HG03378 (cell line): ENCODE data around the gene SH3BP2.

ENCODE experiments used
- ATAC-seq: cut with Tn5 transposase; IDR thresholded peaks from one replicate; pipeline ENCODE4 v1.9.1; 2021; ENCODE audit warnings: mild to moderate bottlenecking, moderate library complexity; ENCODE audit not compliant: unreplicated experiment

Gene SH3BP2, protein sequence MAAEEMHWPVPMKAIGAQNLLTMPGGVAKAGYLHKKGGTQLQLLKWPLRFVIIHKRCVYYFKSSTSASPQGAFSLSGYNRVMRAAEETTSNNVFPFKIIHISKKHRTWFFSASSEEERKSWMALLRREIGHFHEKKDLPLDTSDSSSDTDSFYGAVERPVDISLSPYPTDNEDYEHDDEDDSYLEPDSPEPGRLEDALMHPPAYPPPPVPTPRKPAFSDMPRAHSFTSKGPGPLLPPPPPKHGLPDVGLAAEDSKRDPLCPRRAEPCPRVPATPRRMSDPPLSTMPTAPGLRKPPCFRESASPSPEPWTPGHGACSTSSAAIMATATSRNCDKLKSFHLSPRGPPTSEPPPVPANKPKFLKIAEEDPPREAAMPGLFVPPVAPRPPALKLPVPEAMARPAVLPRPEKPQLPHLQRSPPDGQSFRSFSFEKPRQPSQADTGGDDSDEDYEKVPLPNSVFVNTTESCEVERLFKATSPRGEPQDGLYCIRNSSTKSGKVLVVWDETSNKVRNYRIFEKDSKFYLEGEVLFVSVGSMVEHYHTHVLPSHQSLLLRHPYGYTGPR

DNA sequence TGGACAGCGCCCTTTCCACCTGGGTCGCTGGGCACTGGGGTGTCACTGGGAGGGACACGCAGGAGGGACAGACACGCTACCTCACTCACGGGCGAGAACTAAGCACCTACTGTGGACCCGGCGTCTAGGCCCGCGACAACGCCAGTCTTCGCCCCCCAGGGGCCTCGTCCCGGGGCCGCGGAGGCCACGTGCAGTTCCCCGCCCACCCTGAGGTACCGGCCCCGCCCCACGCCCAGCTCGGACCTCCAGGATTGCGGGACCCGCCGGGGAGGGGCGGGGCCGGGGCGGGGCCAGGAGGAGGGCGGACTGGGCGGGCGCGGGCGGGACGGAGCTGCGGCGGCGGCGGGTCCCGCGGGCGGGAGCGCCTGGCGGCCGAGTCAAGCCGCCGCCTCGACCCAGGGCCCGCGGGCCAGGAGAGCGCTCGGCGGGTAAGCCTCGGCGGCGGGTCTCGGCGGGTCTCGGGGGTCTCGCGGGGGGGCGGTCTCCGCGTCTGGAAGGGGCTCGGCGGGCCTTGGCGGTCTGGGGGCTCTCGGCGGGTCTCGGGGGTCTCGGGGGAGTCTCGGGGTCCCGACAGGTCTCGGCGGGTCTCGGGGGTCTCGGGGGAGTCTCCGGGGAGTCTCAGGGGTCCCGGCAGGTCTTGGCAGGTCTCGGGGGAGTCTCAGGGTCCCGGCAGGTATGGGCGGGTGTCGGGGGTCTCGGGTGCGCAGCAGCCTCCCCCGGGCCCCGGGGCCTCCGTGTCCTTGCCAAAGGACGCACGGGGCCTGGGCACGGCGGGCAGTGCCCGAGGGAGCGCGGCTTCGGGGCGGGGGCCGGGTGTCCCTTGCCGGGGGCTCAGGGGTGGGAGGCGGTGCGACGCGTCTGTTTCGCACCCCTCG is at the start of gene SH3BP2:
Gene SH3BP2 (plus strand): TSS at position 375 of the 875 bp plus-strand sequence. CDS start 27,533 bp downstream, outside the sequence.
- no peak for ATAC-seq

DNA sequence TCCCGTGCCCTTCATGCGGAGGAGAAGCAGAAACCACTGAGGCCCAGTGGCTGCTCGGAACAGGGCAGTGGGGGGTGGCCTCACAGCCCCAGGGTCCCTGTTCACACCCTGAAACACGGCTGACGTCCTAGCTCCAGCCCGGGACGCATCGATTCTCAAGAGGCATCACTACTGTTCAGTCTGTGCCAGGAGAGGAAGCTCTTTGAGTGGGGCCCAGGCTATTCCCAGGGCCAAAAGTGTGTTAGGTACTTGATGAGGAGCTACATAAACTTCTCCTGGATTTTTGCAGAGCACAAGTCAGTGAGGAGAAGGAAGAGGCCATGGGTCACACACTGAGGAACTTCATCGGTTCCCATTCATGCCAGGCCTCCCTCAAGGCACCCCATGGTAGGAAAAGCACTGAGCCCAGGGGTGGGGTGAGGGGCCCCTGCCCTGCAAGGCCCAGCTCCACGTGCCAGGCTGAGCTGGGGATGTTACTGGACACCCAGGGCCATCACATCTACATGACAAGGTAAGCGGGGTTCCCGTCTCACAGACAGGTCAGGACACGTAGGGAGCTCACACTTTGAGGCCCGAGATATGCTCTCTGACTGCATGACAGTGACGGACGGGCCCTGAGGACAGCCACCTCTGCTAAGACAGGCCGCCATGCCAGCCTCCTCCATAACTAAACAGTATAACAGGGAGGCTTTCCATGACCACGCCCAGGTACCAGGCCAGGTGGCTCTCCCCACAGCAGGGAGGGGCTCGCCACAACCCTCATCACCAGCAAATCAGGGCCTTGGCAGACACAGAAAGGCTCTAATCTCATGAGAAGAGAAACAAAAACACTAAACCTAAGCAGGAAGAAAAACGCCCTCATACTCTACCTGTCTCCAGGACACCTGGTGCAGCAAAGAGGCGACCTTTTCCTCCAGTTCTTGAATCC is 49.1 kb upstream of the SH3BP2 start:
- no peak for ATAC-seq

DNA sequence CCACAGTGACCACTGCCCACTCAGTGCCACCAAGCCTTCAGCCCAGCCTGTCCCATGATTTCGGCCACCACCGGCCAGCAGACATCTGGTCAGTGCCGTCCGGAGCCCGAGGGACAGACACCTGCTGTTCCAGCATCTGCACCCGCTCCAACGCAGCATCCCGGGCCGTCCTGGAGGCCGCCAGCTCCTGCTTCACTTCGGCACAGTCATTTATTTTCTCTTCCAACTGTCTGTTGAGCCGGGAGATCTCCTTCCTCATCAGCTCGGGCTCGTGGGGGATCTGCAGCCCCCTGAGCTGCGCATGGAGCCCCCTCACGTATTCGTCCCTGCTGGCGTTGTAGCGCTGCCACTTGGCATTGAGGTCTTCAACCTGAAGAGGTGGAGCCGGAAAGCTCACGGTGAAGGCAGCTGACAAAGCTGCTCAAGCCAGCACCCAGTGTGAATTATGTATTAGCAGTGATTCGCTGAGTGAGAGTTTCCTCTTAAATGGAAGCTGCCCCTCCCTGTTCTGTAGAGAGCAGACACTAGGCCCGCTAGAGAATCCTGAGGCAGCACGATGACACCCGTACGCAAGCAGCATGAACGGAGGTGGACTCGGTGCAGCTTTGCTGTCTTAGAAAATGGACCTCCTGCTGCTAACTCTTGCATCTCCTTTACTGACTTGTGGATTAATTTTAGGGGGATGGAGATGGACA is 48.2 kb upstream of the SH3BP2 start:
- ATAC-seq = no peak

GRCh38 chr4:2745516-2745915 is 47.4 kb upstream of the SH3BP2 start:
- no peak for ATAC-seq

DNA sequence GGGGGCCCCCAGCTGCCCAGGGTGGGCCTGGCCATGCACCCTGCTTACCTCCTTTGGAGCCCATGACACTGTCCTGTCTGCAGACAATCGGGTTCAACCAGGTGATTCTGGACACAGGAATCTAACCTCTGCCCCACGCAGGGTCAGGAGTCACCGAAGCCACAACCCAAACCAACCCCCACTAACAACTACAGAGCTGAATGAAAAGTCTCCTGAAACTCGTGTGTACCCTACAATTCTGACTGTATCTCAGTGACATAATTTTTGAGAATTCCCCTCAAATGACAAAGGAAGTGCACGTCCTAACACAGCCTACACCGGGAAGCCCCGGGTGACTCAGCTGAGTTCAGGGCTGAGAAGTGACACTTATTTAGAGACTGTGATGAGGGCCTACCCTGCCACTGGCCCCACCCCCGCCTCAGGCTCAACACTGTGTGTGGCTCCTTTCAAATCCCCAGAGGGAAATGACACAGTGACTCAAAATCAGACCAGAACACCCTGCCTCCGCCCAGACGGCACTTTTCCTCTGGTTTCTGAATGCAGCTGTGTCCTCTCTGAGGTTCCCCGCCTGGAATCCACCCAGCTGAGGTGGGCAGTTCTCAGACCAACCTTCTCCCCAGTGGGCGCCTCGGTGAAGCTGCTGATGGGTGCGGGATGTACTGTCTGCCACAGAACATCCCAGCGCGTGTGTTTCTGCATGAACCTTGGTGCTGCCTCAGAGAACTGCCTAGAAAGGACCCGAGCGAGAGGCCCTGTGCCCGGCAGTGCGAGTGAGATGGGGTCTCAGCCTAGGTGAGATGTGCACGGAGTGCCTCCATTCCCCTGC is 46.7 kb upstream of the SH3BP2 start:
- peak; percentile 88 for ATAC-seq

- no peak for ATAC-seq
Measured at GRCh38 chr4:2746891-2747695, 45.8 kb upstream of the SH3BP2 start.

- no peak for ATAC-seq
Measured at GRCh38 chr4:2750719-2751605, 41.9 kb upstream of the SH3BP2 start.

DNA sequence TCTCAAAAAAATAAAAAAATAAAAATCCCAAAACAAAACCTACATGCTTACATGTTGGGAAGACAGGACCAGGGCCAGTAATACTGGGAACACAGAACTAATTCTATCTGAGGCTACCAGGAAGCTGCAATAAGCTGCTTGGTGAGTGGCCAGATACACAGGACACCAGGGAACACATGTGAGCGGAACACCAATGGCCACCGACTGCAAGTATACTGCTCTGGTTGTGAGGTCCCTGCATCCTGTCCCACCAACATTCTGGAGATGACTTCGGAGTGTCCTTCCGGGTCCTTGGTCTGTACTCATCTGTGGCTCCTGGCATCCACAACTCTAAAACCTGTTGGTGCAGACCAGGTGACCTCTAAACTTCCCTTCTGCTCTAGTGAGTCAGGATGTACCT is 39.4 kb upstream of the SH3BP2 start:
- ATAC-seq = no peak

DNA sequence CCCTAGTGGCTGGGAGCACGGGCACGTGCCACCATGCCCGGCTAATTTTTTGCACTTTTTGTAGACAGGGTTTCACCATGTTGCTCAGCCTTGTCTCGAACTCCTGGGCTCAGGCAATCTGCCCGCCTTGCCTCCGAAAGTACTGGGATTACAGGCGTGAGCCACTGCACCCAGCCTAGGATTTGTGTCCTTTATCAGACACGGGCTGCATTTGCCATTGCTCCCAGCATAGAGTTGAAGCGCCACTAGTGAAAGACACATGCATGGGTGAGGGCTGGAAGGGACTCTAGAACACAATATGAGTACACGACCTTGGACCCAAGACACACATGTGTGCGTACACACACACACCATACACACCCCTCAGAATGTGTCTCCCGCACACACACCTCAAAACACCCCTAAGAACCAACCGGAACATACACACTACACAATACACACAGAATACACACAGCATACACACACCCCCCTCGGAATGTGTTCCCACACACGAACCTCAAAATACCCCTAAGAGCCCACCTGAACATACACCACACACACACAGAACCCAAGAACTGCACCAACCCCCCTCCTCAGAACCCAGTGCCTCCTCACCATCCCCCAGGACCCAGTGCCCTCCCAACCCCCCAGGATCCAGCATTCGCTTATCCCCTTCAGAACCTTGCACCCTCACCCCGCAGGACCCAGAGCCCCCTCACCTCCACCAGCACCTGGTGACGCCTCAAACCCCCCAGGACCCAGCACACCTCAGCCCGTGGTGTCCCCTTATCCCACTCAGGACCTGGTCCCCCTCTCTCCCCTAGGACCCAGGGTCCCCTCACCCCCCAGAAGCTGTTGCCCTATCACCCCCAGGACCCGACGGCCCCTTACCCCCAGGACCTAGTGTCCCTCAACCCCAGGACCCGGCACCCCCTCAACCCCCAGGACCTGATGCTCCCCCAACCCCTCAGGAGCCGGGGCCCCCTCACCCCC is 37.8 kb upstream of the SH3BP2 start:
- ATAC-seq = no peak

DNA sequence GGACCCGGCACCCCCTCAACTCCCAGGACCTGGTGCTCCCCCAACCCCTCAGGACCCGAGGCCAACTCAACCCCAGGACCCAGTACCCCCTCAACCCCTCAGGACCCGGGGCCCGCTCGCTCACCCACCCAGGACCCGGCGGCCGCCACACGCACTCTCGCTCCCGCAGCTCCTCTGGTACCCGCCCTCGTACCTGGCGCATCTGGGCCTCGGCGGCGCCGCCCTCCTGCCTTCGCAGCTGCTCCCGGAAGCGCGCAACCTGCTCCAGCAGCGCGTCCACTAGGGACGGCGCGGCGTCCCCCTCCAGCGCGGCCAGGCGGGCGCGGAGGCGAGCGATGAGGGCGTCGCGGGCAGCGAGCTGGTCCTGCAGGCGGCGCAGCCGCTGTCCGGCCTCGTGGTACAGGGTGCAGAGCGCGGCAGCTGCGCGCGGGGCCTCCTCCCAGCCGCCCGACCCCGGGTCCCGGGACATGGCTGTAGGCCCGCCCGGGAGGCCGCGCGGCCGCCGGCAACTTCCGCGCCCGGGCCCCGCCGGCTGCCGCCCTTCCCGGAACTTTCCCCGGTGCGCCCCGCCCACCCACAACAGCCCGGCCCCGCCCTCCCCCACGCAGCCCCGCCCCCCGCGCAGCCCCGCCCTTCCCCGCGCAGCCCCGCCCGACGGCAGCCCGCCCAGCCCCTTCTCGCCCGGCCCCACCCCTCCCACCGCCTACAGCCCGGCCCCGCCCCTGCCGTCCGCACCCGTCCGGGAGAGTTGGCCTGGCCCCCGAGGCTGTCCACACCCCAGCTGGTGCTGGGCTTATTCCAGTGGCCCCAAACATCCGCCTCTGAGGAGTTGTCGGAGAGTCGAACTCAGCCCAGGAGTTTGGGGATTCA is 36.8 kb upstream of the SH3BP2 start, which contains the start of gene TNIP2:
Gene TNIP2 (minus strand): TSS at position 516 of the 870 bp plus-strand sequence. CDS start 47 bp downstream, at position 469.
- ATAC-seq = no peak

- no peak for ATAC-seq
Measured at GRCh38 chr4:2756691-2757350, 36.1 kb upstream of the SH3BP2 start.

- no peak for ATAC-seq
Measured at GRCh38 chr4:2757426-2757825, 35.5 kb upstream of the SH3BP2 start.

DNA sequence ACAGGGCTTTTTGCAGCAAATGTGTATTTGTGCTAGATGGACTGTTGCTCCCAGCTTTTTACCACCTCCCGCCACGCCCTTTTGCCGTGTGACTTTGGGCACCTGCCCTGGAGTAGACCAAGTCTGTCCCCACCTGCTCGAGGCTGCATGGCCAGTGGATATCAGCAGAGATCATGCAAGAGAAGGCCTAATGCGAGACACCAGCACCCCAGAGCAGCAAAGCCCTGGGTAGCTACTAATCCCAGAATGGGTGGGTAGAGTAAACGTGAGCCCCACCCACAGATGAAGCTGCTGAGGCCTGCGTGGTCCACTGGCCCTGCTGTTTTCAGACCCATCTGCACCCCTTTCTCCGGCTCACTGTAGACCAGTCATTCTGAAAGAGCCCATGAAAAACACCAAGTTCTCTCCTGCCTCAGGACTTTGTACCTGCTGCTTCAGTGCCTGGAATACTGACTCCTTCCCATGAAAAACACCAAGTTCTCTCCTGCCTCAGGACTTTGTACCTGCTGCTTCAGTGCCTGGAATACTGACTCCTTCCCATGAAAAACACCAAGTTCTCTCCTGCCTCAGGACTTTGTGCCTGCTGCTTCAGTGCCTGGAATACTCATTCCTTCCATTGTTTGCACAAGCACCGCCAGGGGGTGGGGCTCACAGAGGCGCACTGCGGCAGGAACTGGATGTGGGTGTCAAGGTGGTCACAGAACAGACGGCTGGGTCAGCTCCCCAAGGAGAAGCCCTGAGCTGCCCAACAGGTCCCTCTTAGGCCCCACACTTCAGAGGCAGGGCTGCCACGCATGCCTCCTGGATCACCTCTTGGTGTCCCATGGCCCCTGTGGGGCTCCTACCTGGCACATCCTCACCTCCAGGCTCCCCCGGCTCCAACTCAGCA is 31.6 kb upstream of the SH3BP2 start:
- ATAC-seq = no peak
